Measurements from ENCODE around the gene ATP10A.

- no peak for TF ChIP-seq EP300 (IDR thresholded peaks at IDR 0.05)
- no peak for TF ChIP-seq CTCF (IDR thresholded peaks at IDR 0.05)
- TF ChIP-seq POLR2A (IDR thresholded peaks at IDR 0.05), result no peak
Observed at GRCh38 chr15:25894371-25894902, 31.3 kb upstream of the ATP10A start.
